ENCODE measurements around the gene INF2. TPM values are rescaled to one million over a fixed set of nuclear protein-coding genes. Genes with fewer than 3 reads are reported as not detected.
"Not testable (repeated sequence)": the region's sequence is repeated elsewhere in the genome, so short reads cannot be mapped to it uniquely, and the experiment has no call there.

The INF2 gene
- total and polyA plus RNA-seq, 12 donors = 22.5 to 73.8 (median 28.4) TPM

DNA sequence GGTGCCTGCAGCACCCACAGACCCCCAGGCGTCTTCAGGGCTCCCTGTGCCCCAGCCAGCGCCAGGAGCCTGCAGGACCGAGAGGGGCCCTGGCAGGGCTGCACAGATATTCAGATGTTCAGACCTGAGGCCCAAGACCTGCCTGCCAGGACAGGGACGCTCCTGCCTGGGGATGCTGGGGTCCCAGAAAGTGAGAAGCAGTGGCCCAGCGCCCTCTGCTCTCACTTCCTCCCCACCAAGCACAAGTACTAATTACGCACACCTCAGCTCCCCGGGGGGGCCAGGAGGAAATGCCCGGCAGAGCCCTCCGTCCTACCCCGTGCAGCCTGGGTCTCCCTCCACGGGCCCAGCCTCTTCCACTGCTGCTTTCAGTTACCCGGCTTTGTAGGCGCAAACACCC lies 28.8 kb upstream of the INF2 start:
- Histone ChIP-seq H3K4me1 (peaks cover 2 to 36% (median 18%) of the 10 kb centered on the region in 9 donors), H3K36me3 (no peaks in the 10 kb centered on the region), H3K4me3 (no peak overlapping the region), H3K27ac (no peak overlapping the region), H3K27me3 (peaks cover 0 to 23% (median 0%) of the 10 kb centered on the region in 7 donors), H3K9me3 (peaks cover 0 to 7% (median 0%) of the 10 kb centered on the region in 11 donors)
- TF ChIP-seq, protein P1, sequence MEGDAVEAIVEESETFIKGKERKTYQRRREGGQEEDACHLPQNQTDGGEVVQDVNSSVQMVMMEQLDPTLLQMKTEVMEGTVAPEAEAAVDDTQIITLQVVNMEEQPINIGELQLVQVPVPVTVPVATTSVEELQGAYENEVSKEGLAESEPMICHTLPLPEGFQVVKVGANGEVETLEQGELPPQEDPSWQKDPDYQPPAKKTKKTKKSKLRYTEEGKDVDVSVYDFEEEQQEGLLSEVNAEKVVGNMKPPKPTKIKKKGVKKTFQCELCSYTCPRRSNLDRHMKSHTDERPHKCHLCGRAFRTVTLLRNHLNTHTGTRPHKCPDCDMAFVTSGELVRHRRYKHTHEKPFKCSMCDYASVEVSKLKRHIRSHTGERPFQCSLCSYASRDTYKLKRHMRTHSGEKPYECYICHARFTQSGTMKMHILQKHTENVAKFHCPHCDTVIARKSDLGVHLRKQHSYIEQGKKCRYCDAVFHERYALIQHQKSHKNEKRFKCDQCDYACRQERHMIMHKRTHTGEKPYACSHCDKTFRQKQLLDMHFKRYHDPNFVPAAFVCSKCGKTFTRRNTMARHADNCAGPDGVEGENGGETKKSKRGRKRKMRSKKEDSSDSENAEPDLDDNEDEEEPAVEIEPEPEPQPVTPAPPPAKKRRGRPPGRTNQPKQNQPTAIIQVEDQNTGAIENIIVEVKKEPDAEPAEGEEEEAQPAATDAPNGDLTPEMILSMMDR (IDR thresholded peaks at IDR 0.05) = no peak
- intact Hi-C loops (cut with DNase I) = no loop called here
- DNase-seq = no peak
- no peak for ATAC-seq
- 76 to 81% methylated on average over 13 of the region's 13 CpGs for WGBS, 2 donors

- TF ChIP-seq, protein P1 (IDR thresholded peaks at IDR 0.05) = no peak
- ATAC-seq (no peak), DNase-seq (no peak)
- intact Hi-C loops (cut with DNase I) = no loop called here
- H3K4me1 ChIP-seq = peaks cover 2 to 36% (median 23%) of the 10 kb centered on the region in 9 donors
- H3K36me3 ChIP-seq = no peaks in the 10 kb centered on the region
- WGBS, 2 donors = 85% methylated on average over 2 of the region's 2 CpGs
- H3K9me3 ChIP-seq = peaks cover 0 to 7% (median 0%) of the 10 kb centered on the region in 11 donors
- no peak overlapping the region for H3K27ac ChIP-seq
- peaks cover 0 to 23% (median 0%) of the 10 kb centered on the region in 7 donors for H3K27me3 ChIP-seq
- H3K4me3 ChIP-seq = no peak overlapping the region
These were observed 28.3 kb upstream of the INF2 start for GRCh38 chr14:104661086-104661485.

DNA sequence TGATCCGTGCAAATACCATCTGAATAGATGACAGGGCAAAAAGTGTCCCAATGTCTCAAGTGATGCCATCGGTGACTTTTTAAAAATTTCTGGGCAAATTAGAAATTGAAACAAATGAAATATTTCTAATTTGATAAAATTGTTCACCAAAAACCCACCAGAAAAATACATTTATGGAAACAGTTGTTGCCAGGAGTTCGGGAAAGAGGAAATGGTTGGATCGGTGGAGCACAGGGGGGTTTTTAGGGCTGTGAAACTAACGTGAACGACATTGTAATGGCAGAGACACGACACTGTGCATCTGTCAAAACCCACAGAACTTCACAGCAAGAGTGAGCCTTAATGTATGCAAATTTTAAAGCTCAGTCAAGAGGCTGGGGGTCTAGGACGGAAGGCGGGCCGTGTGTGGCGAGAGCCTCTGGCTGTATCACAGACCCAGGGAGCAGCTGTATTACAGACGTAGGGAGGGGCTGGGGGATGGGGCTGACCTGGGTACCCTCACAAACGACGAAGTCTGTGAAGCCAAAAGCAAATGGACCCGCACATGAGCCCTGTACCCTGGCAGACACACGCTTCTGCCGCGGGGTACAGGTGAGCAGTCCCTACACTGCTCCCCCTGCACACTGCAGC lies 27.8 kb upstream of the INF2 start:
- WGBS, 2 donors = 93 to 95% methylated on average over 18 of the region's 18 CpGs
- ATAC-seq; DNase-seq; H3K9me3 ChIP-seq; intact Hi-C loops (cut with DNase I); H3K27ac ChIP-seq; H3K4me3 ChIP-seq; H3K36me3 ChIP-seq: not testable (repeated sequence)
- peaks cover 0 to 35% (median 22%) of the 10 kb centered on the region in 9 donors for H3K4me1 ChIP-seq
- H3K27me3 ChIP-seq = peaks cover 0 to 23% (median 0%) of the 10 kb centered on the region in 7 donors

GRCh38 chr14:104662472-104662871 lies 26.9 kb upstream of the INF2 start:
- H3K4me3 ChIP-seq; ATAC-seq; DNase-seq; H3K27ac ChIP-seq; H3K9me3 ChIP-seq; H3K36me3 ChIP-seq; intact Hi-C loops (cut with DNase I): not testable (repeated sequence)
- peaks cover 0 to 23% (median 0%) of the 10 kb centered on the region in 7 donors for H3K27me3 ChIP-seq
- 94 to 95% methylated on average over 18 of the region's 18 CpGs for WGBS, 2 donors
- H3K4me1 ChIP-seq = peaks cover 0 to 35% (median 21%) of the 10 kb centered on the region in 9 donors

DNA sequence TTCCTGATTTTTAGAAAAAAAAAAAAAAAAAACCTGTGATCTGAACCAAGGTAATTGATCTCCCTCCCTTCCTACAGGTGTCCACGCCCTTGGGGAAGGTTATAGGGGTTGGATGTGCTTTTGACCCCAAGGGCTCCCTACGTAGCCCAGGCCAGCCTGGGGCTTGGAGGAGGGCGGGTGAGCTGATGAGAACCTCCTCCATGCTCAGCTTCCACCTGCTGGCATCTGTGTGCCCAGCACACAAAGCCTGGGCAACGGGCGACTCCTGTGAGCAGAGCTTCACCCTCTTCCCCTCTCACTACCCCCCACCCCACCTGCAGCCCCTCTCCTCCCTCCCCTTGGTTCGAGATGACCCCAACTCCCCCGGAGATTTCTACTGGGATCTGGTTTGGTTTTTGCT lies 25.3 kb upstream of the INF2 start:
- H3K27me3 ChIP-seq = peaks cover 0 to 22% (median 0%) of the 10 kb centered on the region in 7 donors
- H3K36me3 ChIP-seq = no peaks in the 10 kb centered on the region
- ATAC-seq (no peak), DNase-seq (no peak)
- H3K27ac ChIP-seq = no peak overlapping the region
- no peak overlapping the region for H3K4me3 ChIP-seq
- WGBS, 2 donors = 84 to 91% methylated on average over 7 of the region's 7 CpGs
- intact Hi-C loops (cut with DNase I) = loop anchor here in 1 of 10 donors (2.0 kb wide), 1 partner anchor 45 kb away; no protein-coding TSS in a partner anchor
- TF ChIP-seq, protein P1 (IDR thresholded peaks at IDR 0.05) = no peak
- H3K4me1 ChIP-seq = peaks cover 0 to 32% (median 21%) of the 10 kb centered on the region in 9 donors
- peaks cover 0 to 7% (median 0%) of the 10 kb centered on the region in 11 donors for H3K9me3 ChIP-seq
